Activated CD4-positive, alpha-beta T cell treated with anti-CD3 and anti-CD28 coated beads for 24 hours (primary cell): Measurements from ENCODE around the gene THG1L.

Experiments
- DNase-seq, 2 donors: peaks; one replicate each; pipeline ENCODE4 v3.0.0-alpha.2; 2020; ENCODE audit warnings: low read depth in 2 of 2

THG1L gene

DNA sequence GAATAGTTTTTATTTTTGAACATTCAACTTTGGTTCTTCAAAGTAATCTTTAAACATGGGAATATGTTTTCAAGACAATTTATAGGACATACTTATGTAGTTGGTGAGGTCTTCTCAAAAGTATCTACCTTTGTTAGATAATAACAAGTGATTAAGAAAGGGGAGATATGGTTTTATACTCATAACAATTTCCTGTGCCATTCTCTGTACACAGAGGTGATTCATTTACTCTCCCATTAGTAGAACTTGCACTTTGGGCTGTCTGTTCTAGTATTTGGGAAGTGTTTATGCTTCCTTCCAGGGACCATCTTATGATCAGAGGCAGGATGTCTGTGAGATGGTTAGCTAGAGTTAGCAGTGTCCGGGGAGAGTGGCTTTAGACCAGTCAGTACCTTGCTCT lies 27.5 kb downstream of the THG1L start:
- no peak for DNase-seq

DNA sequence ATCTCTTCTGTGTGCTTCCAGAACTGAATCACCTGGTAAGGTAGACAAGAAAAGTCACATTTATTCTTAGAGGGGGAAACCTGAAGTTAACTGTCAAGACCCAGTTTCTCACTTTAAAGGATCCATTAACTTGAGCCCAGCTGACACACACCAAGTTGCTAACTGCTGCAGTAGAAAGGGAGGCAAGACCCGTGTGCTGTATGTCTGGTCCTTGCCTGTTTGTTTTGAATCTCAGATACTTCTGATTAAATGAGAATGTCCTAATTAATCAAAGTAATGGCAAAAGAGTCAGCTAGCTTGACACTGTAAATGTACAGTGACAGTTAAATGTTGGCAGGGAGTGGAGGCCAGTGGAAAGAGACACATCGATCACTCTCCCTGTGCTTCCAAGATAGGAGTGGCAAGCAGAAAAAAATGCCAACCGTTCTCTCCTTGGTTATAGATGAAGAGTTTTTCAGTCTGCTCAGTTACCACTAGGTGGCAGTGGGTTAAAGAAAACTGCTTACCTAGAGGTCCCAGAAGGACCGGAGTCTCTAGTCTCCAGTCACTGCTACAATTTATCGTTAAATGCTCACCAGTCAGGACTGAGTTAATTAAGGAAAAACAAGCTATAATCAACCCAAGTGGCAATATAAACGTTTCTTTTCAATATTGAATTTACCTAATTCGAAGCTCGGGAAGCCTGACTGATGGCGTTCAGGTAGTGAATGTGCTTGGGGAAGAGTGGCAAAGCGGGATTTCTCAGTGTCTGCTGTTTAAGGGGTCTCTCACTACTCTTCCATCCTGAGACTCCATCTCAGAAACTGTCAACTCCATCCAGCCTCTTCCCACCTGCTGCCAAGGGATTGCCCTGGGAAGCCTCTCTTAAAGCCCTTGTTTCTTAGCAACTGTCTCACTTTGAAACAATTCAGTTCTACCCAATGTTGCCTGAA lies 30.7 kb downstream of the THG1L start:
- no peak for DNase-seq

DNA sequence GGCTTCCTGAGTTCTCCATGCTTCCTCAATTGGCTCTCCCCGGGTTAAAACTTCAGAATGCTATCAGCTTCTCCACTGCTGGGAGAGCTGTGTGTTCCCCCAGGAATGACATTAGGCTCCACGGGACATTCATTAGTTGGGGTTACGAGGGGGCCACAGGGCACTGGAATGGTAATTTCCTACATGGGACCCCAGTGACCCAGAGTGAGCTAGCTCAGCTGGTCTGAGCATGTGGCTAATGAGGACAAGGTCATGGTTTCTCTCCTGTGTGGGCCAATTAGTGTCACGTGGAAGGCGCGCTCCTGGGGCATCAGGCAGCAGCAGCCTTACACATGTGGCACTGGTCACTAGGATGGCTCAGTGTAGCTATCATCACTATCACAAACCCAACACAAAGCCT lies 33.3 kb downstream of the THG1L start:
- DNase-seq, result no peak

- no peak for DNase-seq
Measured at GRCh38 chr5:157766442-157766841, 35.2 kb downstream of the THG1L start.

DNA sequence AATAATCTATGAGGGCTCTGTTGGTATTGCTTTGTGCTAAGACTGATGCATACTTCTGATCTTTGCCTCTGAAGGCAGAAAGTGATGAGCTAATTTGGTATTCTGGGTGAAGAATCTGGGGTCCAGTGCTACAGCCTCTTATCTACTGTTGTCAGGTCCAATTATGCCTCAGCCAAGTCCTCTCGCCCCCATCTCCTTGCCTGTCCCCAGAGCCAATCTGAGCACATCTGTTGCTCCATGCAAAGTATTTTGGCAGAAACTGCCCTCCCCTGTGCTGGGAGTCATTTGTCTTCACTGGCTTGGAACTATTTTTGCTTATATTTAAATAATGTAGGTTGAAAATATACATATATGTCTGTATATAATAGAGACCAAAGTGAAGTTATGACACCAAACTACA lies 35.7 kb downstream of the THG1L start:
- DNase-seq, result no peak

DNA sequence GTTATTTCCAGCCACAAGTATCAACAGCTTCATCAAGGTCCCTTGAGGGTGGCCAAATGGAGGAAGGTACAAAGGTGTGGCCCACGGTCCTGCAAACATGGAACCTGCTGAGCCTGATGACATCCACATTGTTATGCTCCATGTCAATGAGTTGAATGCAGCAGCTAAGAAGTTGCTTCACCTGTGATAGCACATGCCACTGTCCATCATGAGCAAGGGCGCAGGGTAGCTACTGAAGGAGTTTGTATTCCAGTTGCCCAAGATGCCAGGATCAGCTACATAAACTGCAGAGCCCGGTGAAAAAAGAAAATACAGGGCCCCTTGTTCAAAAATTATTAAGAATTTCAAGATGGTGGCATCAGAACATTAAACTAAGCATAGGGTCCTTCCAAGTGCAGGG lies 36.5 kb downstream of the THG1L start:
- DNase-seq, result no peak

- DNase-seq, result no peak
Measured at GRCh38 chr5:157770665-157771064, 39.4 kb downstream of the THG1L start.

DNA sequence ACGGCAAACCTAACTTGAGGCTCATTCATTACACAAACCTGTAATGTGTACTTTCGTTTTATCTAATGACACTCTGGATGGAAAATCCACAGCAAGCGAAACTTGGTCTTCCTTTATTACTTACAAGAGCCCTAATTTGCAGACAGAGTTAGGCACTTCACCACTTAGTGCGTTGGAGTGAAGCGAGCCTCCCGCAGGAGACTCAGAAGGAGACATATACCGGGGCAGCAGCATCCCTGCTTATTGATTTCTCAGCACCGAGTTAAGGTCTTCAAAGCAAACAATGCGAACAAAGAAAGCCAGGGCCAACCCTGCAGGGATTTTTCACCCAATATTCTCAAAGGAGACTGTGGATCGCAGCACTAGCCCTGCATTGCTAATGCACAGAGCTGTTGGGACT lies 40.9 kb downstream of the THG1L start:
- no peak for DNase-seq

DNA sequence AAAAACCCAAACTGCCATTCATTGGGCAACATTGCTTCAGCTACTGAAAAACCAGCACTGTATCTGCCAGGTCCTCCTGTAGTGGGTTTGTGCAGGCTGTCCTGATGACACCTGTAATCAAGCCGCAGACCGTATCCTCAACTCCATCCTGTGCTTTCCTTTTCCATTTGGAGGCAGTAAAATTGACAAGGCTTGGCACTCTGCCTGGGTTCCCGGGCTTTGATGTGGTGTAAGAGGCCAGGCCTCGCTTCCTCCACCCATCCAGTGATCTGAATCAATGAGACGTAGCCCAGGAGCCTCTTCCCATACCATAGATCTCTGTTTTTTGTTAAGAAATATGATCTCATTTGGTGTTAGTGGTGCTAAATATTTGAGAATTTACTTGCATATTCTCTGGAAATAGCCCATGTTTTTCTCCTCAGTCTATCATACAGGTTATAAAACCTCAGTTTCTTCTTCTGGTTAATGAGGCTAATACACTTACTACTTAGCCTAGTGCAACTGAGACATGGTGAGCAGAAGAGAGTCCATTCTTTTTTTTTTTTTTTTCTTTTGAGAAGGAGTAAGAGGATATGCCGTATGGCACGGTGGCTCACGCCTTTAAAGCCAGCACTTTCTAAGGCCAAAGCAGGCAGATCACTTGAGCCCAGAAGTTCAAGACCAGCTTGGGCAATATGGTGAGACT lies 47.0 kb downstream of the THG1L start:
- no peak for DNase-seq

GRCh38 chr5:157779221-157779620 lies 48.0 kb downstream of the THG1L start:
- no peak for DNase-seq

- no peak for DNase-seq
Measured at GRCh38 chr5:157785801-157786200, 54.6 kb downstream of the THG1L start.
